ENCODE results near the gene CD3E.

DNA sequence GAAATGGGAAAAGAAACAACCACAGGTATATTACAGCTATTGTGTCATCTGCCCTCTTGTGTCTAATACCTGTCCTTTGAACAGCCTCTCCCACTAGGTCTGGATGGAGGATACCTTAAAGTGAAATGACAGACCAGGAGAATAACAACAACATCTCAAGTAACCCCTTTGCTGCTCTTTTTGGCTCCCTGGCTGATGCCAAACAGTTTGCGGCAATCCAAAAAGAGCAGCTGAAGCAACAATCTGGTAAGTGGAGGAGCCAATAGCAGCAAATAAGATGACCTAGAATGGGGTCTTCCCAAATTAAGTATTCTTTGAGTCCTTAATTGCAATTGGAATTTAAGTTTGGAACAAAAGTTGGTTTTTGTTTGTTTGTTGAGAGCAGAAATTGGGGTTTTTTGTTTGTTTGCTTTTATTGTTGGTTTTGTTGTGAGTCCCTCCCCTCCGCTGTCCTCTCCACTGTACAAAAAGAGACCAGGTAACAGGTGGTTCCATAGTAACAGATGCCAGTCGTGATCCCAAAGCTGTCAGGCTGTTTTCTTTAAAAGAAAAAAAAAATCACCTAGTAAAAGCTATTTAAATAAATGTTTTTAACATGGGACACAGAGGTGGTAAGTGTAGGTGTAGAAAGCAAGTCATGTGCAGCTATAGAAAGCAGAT is 60.6 kb downstream of the CD3E start:
- TF ChIP-seq, protein P1, sequence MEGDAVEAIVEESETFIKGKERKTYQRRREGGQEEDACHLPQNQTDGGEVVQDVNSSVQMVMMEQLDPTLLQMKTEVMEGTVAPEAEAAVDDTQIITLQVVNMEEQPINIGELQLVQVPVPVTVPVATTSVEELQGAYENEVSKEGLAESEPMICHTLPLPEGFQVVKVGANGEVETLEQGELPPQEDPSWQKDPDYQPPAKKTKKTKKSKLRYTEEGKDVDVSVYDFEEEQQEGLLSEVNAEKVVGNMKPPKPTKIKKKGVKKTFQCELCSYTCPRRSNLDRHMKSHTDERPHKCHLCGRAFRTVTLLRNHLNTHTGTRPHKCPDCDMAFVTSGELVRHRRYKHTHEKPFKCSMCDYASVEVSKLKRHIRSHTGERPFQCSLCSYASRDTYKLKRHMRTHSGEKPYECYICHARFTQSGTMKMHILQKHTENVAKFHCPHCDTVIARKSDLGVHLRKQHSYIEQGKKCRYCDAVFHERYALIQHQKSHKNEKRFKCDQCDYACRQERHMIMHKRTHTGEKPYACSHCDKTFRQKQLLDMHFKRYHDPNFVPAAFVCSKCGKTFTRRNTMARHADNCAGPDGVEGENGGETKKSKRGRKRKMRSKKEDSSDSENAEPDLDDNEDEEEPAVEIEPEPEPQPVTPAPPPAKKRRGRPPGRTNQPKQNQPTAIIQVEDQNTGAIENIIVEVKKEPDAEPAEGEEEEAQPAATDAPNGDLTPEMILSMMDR (IDR thresholded peaks at IDR 0.05): no peak
- TF ChIP-seq POLR2A (IDR thresholded peaks at IDR 0.05): no peak
